GM12892 (cell line): ENCODE data around the gene NIPSNAP3A.

Experiments used
- POLR2AphosphoS5 ChIP-seq: IDR thresholded peaks from 2 replicates; pipeline ENCODE4 v1.6.1; 2011; ENCODE audit warnings: low read depth, low read length, control low read depth
- TAF1 ChIP-seq: IDR thresholded peaks from 2 replicates; pipeline ENCODE4 v1.6.1; 2011; ENCODE audit warnings: low read depth, mild to moderate bottlenecking, control low read depth, low read length, borderline replicate concordance

GRCh38 chr9:104774132-104774531 lies 26.6 kb downstream of the NIPSNAP3A start:
- no peak for TF ChIP-seq POLR2AphosphoS5
- no peak for TF ChIP-seq TAF1
